Activated CD4-positive, alpha-beta memory T cell treated with anti-CD3 and anti-CD28 coated beads for 36 hours (primary cell): Measurements from ENCODE around the gene FAM171A2. TPM values are rescaled to one million over a fixed set of nuclear protein-coding genes. Genes with fewer than 3 reads are reported as not detected.
A peak's percentile ranks its signal among the peaks of the same experiment; 100 is the strongest.

ENCODE experiments used
- CTCF ChIA-PET: fragments of 350-600 bp; sonication (Branson Sonifier 250); formaldehyde crosslinking; loops from one replicate; lab custom pipeline; 2021; ENCODE audit warnings: antibody characterized with exemption, inconsistent platforms; lab: Charles Lee
- POLR2A ChIA-PET: fragments of 350-600 bp; sonication (Branson Sonifier 250); formaldehyde crosslinking; loops from one replicate; lab custom pipeline; 2021; ENCODE audit warnings: antibody characterized with exemption; lab: Charles Lee
- DNase-seq: peaks from one replicate; pipeline ENCODE4 v3.0.0-alpha.2; 2020
- H3K27ac Mint-ChIP-seq: one replicate; pipeline ENCODE4 v1.8.0; 2021; ENCODE audit warnings: mixed read lengths
- H3K27me3 Mint-ChIP-seq: one replicate; pipeline ENCODE4 v1.8.0; 2021; ENCODE audit warnings: mixed read lengths
- H3K36me3 Mint-ChIP-seq: one replicate; pipeline ENCODE4 v1.8.0; 2021; ENCODE audit warnings: mixed read lengths
- H3K4me1 Mint-ChIP-seq: one replicate; pipeline ENCODE4 v1.8.0; 2021; ENCODE audit warnings: low read depth, mixed read lengths
- H3K4me3 Mint-ChIP-seq: one replicate; pipeline ENCODE4 v1.8.0; 2021; ENCODE audit warnings: mild to moderate bottlenecking, mixed read lengths
- H3K9me3 Mint-ChIP-seq: one replicate; pipeline ENCODE4 v1.8.0; 2021; ENCODE audit warnings: mixed read lengths
- intact Hi-C: fragments of 100-400 bp; cut with micrococcal nuclease; formaldehyde crosslinking; loops from one replicate; pipeline ENCODE4 v1.15.1; 2023
- total RNA-seq, 2 experiments: library from RNA; stranded (reverse); gene quantifications; one replicate each; pipeline ENCODE4 v1.2.3, GENCODE V29; 2021

The FAM171A2 gene
- total RNA-seq, 2 experiments from 2014 or later, result 0.19 to 0.21 TPM

DNA sequence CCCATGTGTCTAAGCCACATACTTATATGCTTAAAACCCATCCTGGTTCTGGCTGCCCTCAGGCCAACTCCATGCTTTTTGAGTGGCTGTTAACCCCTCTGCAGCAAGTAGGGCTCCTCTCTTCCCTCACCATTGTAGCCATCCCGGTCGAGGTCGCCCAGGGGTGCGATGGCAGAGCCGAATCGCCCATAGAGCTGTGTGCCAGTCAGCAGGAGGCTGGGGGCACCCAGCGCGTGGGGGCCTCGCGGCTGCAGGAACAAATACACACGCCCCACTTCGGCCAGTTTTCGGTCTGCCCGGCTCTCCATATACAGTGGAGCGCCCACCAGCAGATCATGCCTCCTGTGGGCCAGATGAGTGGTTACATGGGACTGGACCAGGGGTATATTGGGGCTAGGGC is 19.7 kb upstream of the FAM171A2 start:
- Mint-ChIP-seq H3K4me1 (peaks cover 10% of the 10 kb centered on the region), H3K27ac (no peak overlapping the region), H3K4me3 (no peak overlapping the region), H3K36me3 (no peaks in the 10 kb centered on the region), H3K9me3 (no peaks in the 10 kb centered on the region), H3K27me3 (peaks cover 19% of the 10 kb centered on the region)
- CTCF ChIA-PET, result interaction anchor here (2.2 kb wide), 1 partner anchor 20 kb away, joined by 6 read pairs; the partner anchor contains the start of gene FAM171A2
- no peak for DNase-seq
- POLR2A ChIA-PET, result no interaction called here
- intact Hi-C loops, result no loop called here

DNA sequence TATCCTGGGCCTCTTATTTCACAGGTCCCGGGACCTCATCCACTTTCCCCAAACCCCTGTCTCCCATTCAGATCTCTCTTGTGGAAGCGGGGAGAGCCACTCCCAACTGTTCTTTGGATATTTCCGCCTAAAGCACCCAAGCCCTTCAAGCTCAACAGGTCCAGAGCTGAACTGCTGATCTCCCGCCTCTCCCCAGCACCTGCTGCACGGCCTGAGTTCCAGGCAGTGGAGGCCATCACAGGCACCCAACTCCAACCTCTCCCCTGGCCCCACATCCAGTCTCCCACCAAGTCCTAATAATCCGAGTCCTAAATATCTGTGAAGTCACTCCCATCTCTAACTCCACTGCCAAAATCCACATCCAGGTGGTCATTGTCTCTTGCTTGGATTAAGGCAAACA is 19.3 kb upstream of the FAM171A2 start:
- no peaks in the 10 kb centered on the region for H3K36me3 Mint-ChIP-seq
- intact Hi-C loops, result no loop called here
- CTCF ChIA-PET, result interaction anchor here (2.2 kb wide), 1 partner anchor 20 kb away, joined by 6 read pairs; the partner anchor contains the start of gene FAM171A2
- peaks cover 17% of the 10 kb centered on the region for H3K27me3 Mint-ChIP-seq
- peaks cover 10% of the 10 kb centered on the region for H3K4me1 Mint-ChIP-seq
- DNase-seq, result no peak
- H3K27ac Mint-ChIP-seq, result no peak overlapping the region
- H3K4me3 Mint-ChIP-seq, result no peak overlapping the region
- H3K9me3 Mint-ChIP-seq, result no peaks in the 10 kb centered on the region
- POLR2A ChIA-PET, result no interaction called here

DNA sequence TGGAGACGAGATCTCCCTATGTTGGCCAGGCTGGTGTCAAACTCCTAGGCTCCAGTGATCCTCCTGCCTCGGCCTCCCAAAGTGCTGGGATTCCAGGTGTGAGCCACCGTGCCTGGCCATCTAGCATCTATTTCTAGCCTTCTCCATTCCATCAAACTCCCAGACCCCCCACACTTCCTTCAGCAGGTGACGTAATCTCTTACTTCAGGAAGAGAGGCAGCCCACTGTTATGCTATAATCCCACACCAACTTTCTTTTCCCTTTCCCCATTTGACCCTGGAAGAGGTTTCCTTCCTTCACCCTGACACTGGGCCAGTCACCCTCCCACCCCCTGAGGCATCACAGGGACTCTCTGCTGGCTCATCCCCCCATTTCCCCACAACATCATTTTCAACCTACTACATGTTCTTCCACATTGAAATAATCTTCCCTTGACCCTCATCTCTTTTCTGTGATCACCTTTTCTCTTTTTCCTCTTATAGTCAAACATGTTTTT is 18.2 kb upstream of the FAM171A2 start:
- Mint-ChIP-seq H3K4me1 (peaks cover 10% of the 10 kb centered on the region), H3K36me3 (no peaks in the 10 kb centered on the region), H3K4me3 (no peak overlapping the region), H3K27ac (no peak overlapping the region), H3K27me3 (peaks cover 15% of the 10 kb centered on the region), H3K9me3 (no peaks in the 10 kb centered on the region)
- intact Hi-C loops, result no loop called here
- CTCF ChIA-PET, result interaction anchor here (0.6 to 2.2 kb wide), 2 partner anchors 19 to 130 kb away, joined by 3 to 6 read pairs; partner anchors contain the start of gene FAM171A2
- no peak for DNase-seq
- POLR2A ChIA-PET, result no interaction called here

DNA sequence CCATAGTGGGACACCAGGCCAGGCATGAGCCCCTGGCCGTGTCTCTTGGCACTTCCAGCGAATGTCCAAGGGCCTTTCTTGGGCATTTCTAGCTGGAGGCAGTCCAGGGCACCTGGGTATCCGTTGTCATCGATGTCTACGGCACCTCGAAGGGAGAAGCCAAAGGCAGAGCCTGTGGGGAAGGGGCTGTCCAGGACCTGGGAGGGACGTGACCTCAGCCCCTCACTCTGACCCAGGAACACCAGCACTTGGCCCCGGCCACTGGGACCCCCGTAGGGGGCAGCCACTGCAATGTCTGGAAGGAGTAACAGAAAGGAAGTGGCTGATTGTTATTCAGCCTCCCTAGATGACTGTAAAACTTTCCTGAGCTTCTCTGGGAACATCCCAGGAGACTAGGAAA is 17.1 kb upstream of the FAM171A2 start:
- no peak overlapping the region for H3K4me3 Mint-ChIP-seq
- H3K4me1 Mint-ChIP-seq, result peaks cover 3% of the 10 kb centered on the region
- no peak for DNase-seq
- no peak overlapping the region for H3K27ac Mint-ChIP-seq
- H3K9me3 Mint-ChIP-seq, result no peaks in the 10 kb centered on the region
- H3K27me3 Mint-ChIP-seq, result peaks cover 15% of the 10 kb centered on the region
- ChIA-PET CTCF (no interaction called here), POLR2A (no interaction called here)
- intact Hi-C loops, result no loop called here
- no peaks in the 10 kb centered on the region for H3K36me3 Mint-ChIP-seq

DNA sequence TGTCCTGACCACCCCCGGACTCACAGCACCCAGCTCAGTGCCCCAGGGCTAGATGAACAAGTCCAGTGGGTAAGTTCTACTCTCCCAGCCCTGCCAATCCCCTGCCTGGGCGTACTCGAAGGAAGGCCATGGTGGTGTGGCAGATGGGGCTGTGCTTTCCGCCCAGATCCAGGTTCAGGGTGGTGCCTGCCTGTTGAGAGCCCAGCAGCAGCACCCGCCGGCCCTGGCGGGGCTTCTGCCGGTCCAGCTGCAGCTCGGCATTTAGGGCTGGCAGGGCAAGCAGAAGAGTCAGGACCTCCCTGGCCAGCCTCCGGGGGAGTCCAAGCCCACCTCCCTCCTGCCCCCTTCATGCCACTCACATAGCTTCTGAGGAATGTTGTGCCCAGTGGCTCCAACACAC is 16.2 kb upstream of the FAM171A2 start:
- Mint-ChIP-seq H3K9me3 (no peaks in the 10 kb centered on the region), H3K4me1 (peaks cover 3% of the 10 kb centered on the region), H3K27me3 (peaks cover 18% of the 10 kb centered on the region), H3K27ac (no peak overlapping the region), H3K4me3 (no peak overlapping the region), H3K36me3 (no peaks in the 10 kb centered on the region)
- ChIA-PET CTCF (no interaction called here), POLR2A (no interaction called here)
- DNase-seq, result no peak
- intact Hi-C loops, result no loop called here

DNA sequence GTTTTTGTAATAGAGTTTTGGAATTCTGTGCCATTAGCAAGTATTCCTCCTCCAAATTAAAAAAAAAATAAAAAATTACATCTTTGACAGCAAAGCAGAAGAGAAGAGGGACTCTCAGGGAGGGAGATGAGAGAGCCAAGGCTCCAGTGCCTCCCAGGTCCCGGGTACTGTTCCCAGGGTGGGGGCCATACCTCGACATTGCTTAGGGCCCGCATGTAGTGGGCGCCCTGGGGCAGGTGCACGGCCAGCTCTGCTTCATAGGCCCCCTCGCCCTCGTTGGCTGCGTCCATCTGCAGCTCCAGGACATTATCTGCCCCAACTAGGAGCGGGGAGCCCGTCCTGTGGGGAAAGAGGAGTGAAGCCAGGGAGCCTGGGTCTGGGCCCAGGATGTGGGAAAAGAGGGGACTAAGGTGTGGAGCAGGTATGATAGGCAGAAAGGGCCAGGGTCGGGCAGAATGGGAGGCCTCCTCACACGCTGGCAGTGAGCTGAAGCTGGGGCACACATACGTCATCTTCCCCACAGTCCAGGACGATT is 14.6 kb upstream of the FAM171A2 start:
- Mint-ChIP-seq H3K9me3 (no peaks in the 10 kb centered on the region), H3K27ac (no peak overlapping the region), H3K4me1 (no peaks in the 10 kb centered on the region), H3K27me3 (peaks cover 15% of the 10 kb centered on the region), H3K36me3 (no peaks in the 10 kb centered on the region), H3K4me3 (no peak overlapping the region)
- CTCF ChIA-PET, result no interaction called here
- DNase-seq, result no peak
- POLR2A ChIA-PET, result interaction anchor here (0.6 kb wide), 1 partner anchor 420 kb away, joined by 5 read pairs; no protein-coding TSS in a partner anchor
- intact Hi-C loops, result no loop called here

DNA sequence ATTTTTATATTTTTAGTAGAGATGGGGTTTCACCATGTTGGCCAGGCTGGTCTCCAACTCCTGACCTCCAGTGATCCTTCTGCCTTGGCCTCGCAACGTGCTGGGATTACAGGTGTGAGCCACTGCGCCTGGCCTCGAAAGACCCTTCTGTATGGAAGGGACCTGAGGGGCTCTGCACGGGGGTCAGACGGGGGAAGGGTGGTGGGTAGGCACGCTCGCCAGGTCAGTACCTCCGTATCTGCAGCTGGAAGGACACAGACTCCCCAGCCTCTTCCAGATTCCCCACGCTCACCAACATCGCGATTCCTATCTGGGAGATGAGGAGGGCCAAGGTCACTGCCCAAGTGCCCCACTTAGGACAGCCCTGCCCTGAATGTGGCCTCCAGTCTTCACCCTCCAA is 13.1 kb upstream of the FAM171A2 start:
- no peak overlapping the region for H3K4me3 Mint-ChIP-seq
- POLR2A ChIA-PET, result interaction anchor here (1.4 kb wide), 1 partner anchor 9 kb away, joined by 4 read pairs; no protein-coding TSS in a partner anchor
- intact Hi-C loops, result no loop called here
- no peak overlapping the region for H3K27ac Mint-ChIP-seq
- H3K36me3 Mint-ChIP-seq, result no peaks in the 10 kb centered on the region
- H3K9me3 Mint-ChIP-seq, result no peaks in the 10 kb centered on the region
- CTCF ChIA-PET, result interaction anchor here (0.6 to 1.8 kb wide), 9 partner anchors 9 to 336 kb away, joined by 3 to 13 read pairs (median 3); partner anchors contain the start of gene FAM171A2
- peaks cover 16% of the 10 kb centered on the region for H3K27me3 Mint-ChIP-seq
- no peaks in the 10 kb centered on the region for H3K4me1 Mint-ChIP-seq
- no peak for DNase-seq

DNA sequence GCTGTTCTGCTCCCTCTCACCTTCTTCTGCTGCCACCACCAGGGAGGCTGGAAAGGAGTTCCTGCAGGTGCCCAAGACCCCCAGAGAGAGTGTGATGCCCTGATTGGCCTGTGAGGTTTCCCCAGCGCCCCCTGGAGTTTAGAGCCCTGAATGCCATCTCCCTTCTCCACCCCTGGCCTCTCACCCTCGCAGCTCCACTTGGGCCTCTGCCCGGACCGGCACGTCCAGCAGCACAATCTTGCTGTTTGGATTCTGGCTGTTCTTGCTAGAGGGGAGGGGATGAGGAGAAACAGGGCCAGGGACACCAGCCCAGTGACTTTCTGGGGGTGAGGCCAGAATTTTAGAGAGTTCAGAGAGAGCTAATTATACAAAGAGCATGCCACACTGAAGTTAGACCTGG is 12.5 kb upstream of the FAM171A2 start:
- intact Hi-C loops, result no loop called here
- H3K4me3 Mint-ChIP-seq, result no peak overlapping the region
- H3K27me3 Mint-ChIP-seq, result peaks cover 16% of the 10 kb centered on the region
- H3K9me3 Mint-ChIP-seq, result no peaks in the 10 kb centered on the region
- no peaks in the 10 kb centered on the region for H3K36me3 Mint-ChIP-seq
- H3K27ac Mint-ChIP-seq, result no peak overlapping the region
- DNase-seq, result peak; percentile 40
- ChIA-PET POLR2A (interaction anchor here (1.4 kb wide), 1 partner anchor 10 kb away, joined by 4 read pairs; no protein-coding TSS in a partner anchor), CTCF (interaction anchor here (0.6 to 1.8 kb wide), 10 partner anchors 10 to 335 kb away, joined by 3 to 13 read pairs (median 3); partner anchors contain the start of gene FAM171A2)
- H3K4me1 Mint-ChIP-seq, result no peaks in the 10 kb centered on the region

DNA sequence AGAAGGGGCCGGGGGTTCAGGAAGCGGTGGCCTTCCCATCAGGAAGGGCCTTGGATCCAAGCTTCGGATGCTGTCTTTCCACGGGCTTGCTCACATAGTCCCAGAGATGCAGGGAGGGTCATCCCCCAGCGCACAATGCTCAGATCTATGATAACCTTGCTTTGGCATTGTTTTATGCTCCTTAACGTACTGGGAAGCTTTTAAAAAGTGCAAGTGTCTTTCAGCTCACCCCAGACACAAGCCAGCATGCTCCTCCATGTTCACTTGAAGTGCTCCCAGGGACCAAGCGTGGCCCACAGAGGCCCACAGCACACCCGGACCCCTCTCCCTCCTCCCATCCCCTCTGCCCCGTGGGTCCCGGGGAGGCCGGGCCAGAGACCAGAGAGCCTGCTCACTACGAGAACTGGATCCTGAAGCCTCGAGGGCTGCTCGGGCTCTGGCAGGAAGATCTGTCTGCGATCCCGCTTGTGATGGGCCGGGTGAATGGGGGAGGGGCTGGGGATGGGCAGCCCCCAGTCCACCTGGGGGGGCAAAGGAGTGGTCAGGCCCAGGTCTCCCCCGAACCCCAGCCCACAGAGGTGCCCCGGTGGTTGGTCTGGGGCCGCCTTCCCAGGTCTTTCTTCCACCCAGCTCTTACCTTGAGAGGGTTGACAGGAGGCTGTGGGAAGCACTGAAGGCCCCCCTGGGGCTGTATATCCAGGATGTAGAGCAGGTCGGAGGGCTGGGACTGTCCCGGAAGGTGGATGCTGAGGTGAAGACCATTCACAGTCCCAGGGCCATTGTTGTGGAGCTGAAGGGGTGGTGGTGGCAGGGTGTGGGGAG is 11.8 kb upstream of the FAM171A2 start:
- Mint-ChIP-seq H3K9me3 (no peaks in the 10 kb centered on the region), H3K36me3 (no peaks in the 10 kb centered on the region), H3K27ac (no peak overlapping the region), H3K27me3 (peaks cover 19% of the 10 kb centered on the region), H3K4me1 (no peaks in the 10 kb centered on the region), H3K4me3 (no peak overlapping the region)
- intact Hi-C loops, result no loop called here
- no peak for DNase-seq
- POLR2A ChIA-PET, result no interaction called here
- CTCF ChIA-PET, result interaction anchor here (0.6 to 1.8 kb wide), 11 partner anchors 11 to 334 kb away, joined by 3 to 13 read pairs (median 3); partner anchors contain the start of gene FAM171A2

DNA sequence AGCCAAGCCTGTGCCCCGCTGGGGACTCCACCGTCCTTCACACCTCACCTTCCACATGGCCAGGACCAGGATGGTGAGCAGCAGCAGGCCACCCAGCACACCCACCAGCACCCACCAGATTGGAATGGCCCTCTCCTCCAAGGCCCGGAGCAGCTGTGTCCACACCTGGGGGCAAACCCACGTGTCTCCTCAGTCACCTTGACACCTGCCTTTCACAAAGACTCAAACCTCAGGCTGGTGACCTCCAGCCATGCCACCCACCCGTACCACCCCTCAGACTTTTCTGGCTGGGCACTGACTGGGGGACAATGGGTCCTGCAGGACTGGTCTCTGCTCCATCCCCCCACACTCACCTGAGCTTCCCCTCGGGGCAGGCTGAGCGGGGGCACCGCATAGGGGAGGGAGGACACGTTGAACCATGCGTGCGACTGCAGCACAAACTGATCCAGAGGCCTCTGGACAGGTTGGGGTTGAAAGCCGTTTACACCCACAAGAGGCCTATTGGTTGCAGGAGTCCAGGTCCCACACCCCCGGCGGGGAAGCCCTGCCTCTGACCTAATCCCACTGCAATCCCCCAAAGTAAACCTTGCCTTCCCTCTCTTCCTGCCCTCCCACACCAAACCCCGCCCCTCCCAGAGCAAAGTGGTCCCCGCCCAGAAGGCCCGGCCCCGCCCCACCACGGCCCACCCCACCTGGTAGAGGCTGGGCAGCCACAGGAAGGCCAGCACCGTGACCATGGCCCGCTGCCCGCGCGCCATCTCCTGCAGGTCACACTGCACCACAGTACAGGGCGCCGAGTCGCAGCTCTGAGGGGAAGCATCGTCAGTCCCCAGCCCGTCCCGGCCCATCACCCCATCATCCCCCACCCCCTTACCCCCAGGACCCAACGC is 10.9 kb upstream of the FAM171A2 start:
- intact Hi-C loops, result no loop called here
- no peak for DNase-seq
- no peaks in the 10 kb centered on the region for H3K36me3 Mint-ChIP-seq
- no peaks in the 10 kb centered on the region for H3K9me3 Mint-ChIP-seq
- ChIA-PET POLR2A (no interaction called here), CTCF (interaction anchor here (0.9 kb wide), 2 partner anchors 11 to 24 kb away, joined by 3 read pairs; no protein-coding TSS in a partner anchor)
- no peak overlapping the region for H3K27ac Mint-ChIP-seq
- peaks cover 3% of the 10 kb centered on the region for H3K4me1 Mint-ChIP-seq
- peaks cover 21% of the 10 kb centered on the region for H3K27me3 Mint-ChIP-seq
- no peak overlapping the region for H3K4me3 Mint-ChIP-seq

DNA sequence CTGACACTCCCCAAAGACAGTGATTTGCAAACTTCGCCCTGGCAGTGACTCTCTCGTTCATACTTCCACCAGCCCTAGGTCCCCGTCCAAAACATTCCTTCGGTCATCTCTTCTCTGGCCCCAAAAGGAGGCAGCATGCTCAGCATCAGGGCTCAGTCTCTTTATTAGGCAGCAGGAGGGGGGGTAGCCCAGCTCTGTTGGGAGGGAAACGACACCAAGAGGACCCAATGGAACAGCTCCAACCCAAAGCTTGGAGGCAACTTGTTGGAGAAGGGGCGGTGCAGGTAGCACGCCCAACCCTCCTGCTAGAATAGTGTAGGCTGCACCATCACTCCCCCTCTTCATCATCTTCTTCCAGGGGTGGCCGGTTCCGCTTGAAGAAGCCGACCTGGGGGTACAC is 8.4 kb upstream of the FAM171A2 start:
- intact Hi-C loops, result no loop called here
- H3K4me3 Mint-ChIP-seq, result no peak overlapping the region
- no peak overlapping the region for H3K27ac Mint-ChIP-seq
- H3K36me3 Mint-ChIP-seq, result no peaks in the 10 kb centered on the region
- CTCF ChIA-PET, result interaction anchor here (1.0 to 1.3 kb wide), 2 partner anchors 9 to 14 kb away, joined by 3 to 4 read pairs; partner anchors contain the start of gene FAM171A2
- POLR2A ChIA-PET, result no interaction called here
- H3K27me3 Mint-ChIP-seq, result peaks cover 22% of the 10 kb centered on the region
- H3K9me3 Mint-ChIP-seq, result no peaks in the 10 kb centered on the region
- no peak for DNase-seq
- H3K4me1 Mint-ChIP-seq, result peaks cover 5% of the 10 kb centered on the region
